ENCODE data around the gene ANKRD20A1.
"Not testable (repeated sequence)": the region's sequence is repeated elsewhere in the genome, so short reads cannot be mapped to it uniquely, and the experiment has no call there.

GRCh38 chr9:67858871-67859270 is at the start of gene ANKRD20A1:
- not testable (repeated sequence) for TF ChIP-seq CTCF (IDR thresholded peaks at IDR 0.05); ZFX (IDR thresholded peaks at IDR 0.05; ENCODE audit: borderline replicate concordance)

All from 22Rv1 (cell line).